ENCODE results near the gene C21orf58. TPM values are rescaled to one million over a fixed set of nuclear protein-coding genes. Genes with fewer than 3 reads are reported as not detected.

C21orf58 gene
- total RNA-seq, 1 experiment from 2014 or later = 12.7 TPM

GRCh38 chr21:46340998-46341397, 17.3 kb upstream of the C21orf58 start:
- no peak for ATAC-seq
- intact Hi-C loops (cut with micrococcal nuclease; ENCODE audit: unreplicated experiment) (no loop called here), in situ Hi-C loops (cut with HindIII; ENCODE audit: low pct_unique_long_range_greater_than_20kb, low sequenced_read_pairs) (no loop called here)
- TF ChIP-seq POLR2AphosphoS5 (IDR thresholded peaks at IDR 0.05; ENCODE audit: low read depth, low read length) = no peak
- TF ChIP-seq SIN3A (IDR thresholded peaks at IDR 0.05; ENCODE audit: borderline replicate concordance, insufficient read depth, low read depth, low read length) = no peak
- no peak for TF ChIP-seq REST (IDR thresholded peaks at IDR 0.05; ENCODE audit: insufficient read depth in 1 of 2, low read depth in 2 of 2, low read length in 1 of 2)
- TF ChIP-seq CTCF (IDR thresholded peaks at IDR 0.05) = no peak
- TF ChIP-seq TCF7L2 (IDR thresholded peaks at IDR 0.05; ENCODE audit: low read depth, low read length) = no peak
- Histone ChIP-seq H3K4me3 (ENCODE audit: low read depth in 2 of 2, low read length in 2 of 2) (no peak overlapping the region), H3K9me3 (ENCODE audit: control insufficient read depth, insufficient read depth, low read depth, low read length) (no peaks in the 10 kb centered on the region), H3K27ac (ENCODE audit: low read length) (no peak overlapping the region), H3K27me3 (ENCODE audit: control insufficient read depth, insufficient read depth, low read length) (no peaks in the 10 kb centered on the region), H3K4me1 (ENCODE audit: control insufficient read depth, insufficient read depth, low read length) (no peaks in the 10 kb centered on the region), H3K36me3 (ENCODE audit: control insufficient read depth, insufficient read depth, low read length) (peaks cover 2% of the 10 kb centered on the region; the same call in 1 of the 2 replicates)
- no TSS peak for BruUV-seq (replicated peaks)
- no peak for DNase-seq (ENCODE audit: low read depth, low spot score)
- ChIA-PET POLR2A (no interaction called here), CTCF (no interaction called here)

GRCh38 chr21:46336603-46337002, 12.9 kb upstream of the C21orf58 start:
- intact Hi-C loops (cut with micrococcal nuclease; ENCODE audit: unreplicated experiment) (no loop called here), in situ Hi-C loops (cut with HindIII; ENCODE audit: low pct_unique_long_range_greater_than_20kb, low sequenced_read_pairs) (no loop called here)
- Histone ChIP-seq H3K27me3 (ENCODE audit: control insufficient read depth, insufficient read depth, low read length) (no peaks in the 10 kb centered on the region), H3K4me1 (ENCODE audit: control insufficient read depth, insufficient read depth, low read length) (no peaks in the 10 kb centered on the region), H3K36me3 (ENCODE audit: control insufficient read depth, insufficient read depth, low read length) (no peaks in the 10 kb centered on the region; the same call in 1 of the 2 replicates), H3K9me3 (ENCODE audit: control insufficient read depth, insufficient read depth, low read depth, low read length) (no peaks in the 10 kb centered on the region), H3K27ac (ENCODE audit: low read length) (no peak overlapping the region), H3K4me3 (ENCODE audit: low read depth in 2 of 2, low read length in 2 of 2) (no peak overlapping the region)
- BruUV-seq (replicated peaks) = no TSS peak
- DNase-seq (ENCODE audit: low read depth, low spot score) = no peak
- no peak; the same call in 1 of the 2 replicates for ATAC-seq
- POLR2A ChIA-PET = no interaction called here
- TF ChIP-seq REST (IDR thresholded peaks at IDR 0.05; ENCODE audit: insufficient read depth in 1 of 2, low read depth in 2 of 2, low read length in 1 of 2) = no peak
- no peak for TF ChIP-seq SIN3A (IDR thresholded peaks at IDR 0.05; ENCODE audit: borderline replicate concordance, insufficient read depth, low read depth, low read length)
- no peak for TF ChIP-seq TCF7L2 (IDR thresholded peaks at IDR 0.05; ENCODE audit: low read depth, low read length)
- no peak for TF ChIP-seq CTCF (IDR thresholded peaks at IDR 0.05)
- no peak for TF ChIP-seq POLR2AphosphoS5 (IDR thresholded peaks at IDR 0.05; ENCODE audit: low read depth, low read length)
- CTCF ChIA-PET = no interaction called here

Measured in Panc1 (cell line).